GM18520 (cell line): ENCODE results near the gene STEEP1.
"Not testable (repeated sequence)": the region's sequence is repeated elsewhere in the genome, so short reads cannot be mapped to it uniquely, and the experiment has no call there.

ENCODE experiments used
- ATAC-seq: cut with Tn5 transposase; IDR thresholded peaks from one replicate; pipeline ENCODE4 v1.9.1; 2021; ENCODE audit not compliant: unreplicated experiment

The STEEP1 gene

GRCh38 chrX:119537487-119537886 is 27.7 kb downstream of the STEEP1 start:
- ATAC-seq: no peak

GRCh38 chrX:119529345-119530276 is 35.6 kb downstream of the STEEP1 start:
- ATAC-seq: no peak

- ATAC-seq: no peak
These were observed 41.5 kb downstream of the STEEP1 start for GRCh38 chrX:119523664-119524184.

GRCh38 chrX:119521246-119521645 is 44.0 kb downstream of the STEEP1 start:
- ATAC-seq: no peak

GRCh38 chrX:119518371-119518770 is 46.8 kb downstream of the STEEP1 start:
- no peak for ATAC-seq

- ATAC-seq: no peak
These were observed 49.0 kb downstream of the STEEP1 start for GRCh38 chrX:119516157-119516702.

- no peak for ATAC-seq
These were observed 52.9 kb downstream of the STEEP1 start for GRCh38 chrX:119512146-119512800.

- ATAC-seq: no peak
These were observed 58.0 kb downstream of the STEEP1 start for GRCh38 chrX:119507206-119507605.

- no peak for ATAC-seq
These were observed 59.3 kb downstream of the STEEP1 start for GRCh38 chrX:119505945-119506344.

- ATAC-seq: not testable (repeated sequence)
These were observed 60.1 kb downstream of the STEEP1 start for GRCh38 chrX:119505145-119505544.

GRCh38 chrX:119503484-119503861 is 61.7 kb downstream of the STEEP1 start:
- ATAC-seq: no peak

GRCh38 chrX:119502727-119503483 is 62.3 kb downstream of the STEEP1 start:
- no peak for ATAC-seq

GRCh38 chrX:119501511-119502148 is 63.6 kb downstream of the STEEP1 start:
- no peak for ATAC-seq

- no peak for ATAC-seq
These were observed 65.0 kb downstream of the STEEP1 start for GRCh38 chrX:119500061-119500800.

GRCh38 chrX:119497185-119497584 is 68.0 kb downstream of the STEEP1 start:
- no peak for ATAC-seq

- ATAC-seq: no peak
These were observed 69.2 kb downstream of the STEEP1 start for GRCh38 chrX:119495734-119496726.

- not testable (repeated sequence) for ATAC-seq
These were observed 71.2 kb downstream of the STEEP1 start for GRCh38 chrX:119493851-119494495.

- no peak for ATAC-seq
These were observed 72.7 kb downstream of the STEEP1 start for GRCh38 chrX:119492463-119492862.
